Stomach (tissue), 9 donors: ENCODE data around the gene CIB1. TPM values are rescaled to one million over a fixed set of nuclear protein-coding genes. Genes with fewer than 3 reads are reported as not detected.
A peak's percentile ranks its signal among the peaks of the same experiment; 100 is the strongest.

Experiments
- DNase-seq, 2 donors: peaks; one replicate each; pipeline versions ENCODE4 v3.0.0 to v3.0.0-alpha.2; 2013 to 2019
- H3K27ac ChIP-seq, 5 donors: fragments of 200-600 bp in 4 of 5; sonication (generic) in 4 of 5; one replicate each; pipeline ENCODE4 v1.5.1; 2013 to 2019; ENCODE audit warnings: mild to moderate bottlenecking in 1 of 5, moderate library complexity in 1 of 5
- H3K27me3 ChIP-seq, 3 donors: fragments of 200-600 bp; sonication (generic); one replicate each; pipeline ENCODE4 v1.5.1; 2017 to 2019; ENCODE audit warnings: mixed run types in 1 of 3
- H3K36me3 ChIP-seq, 4 donors: fragments of 200-600 bp; sonication (generic); 1 replicate in 3 of 4; 2 replicates in 1 of 4; pipeline ENCODE4 v1.5.1; 2016 to 2019
- H3K4me1 ChIP-seq, 4 donors: fragments of 200-600 bp; sonication (generic); one replicate each; pipeline ENCODE4 v1.5.1; 2016 to 2019
- H3K4me3 ChIP-seq, 4 donors: fragments of 200-600 bp; sonication (generic) in 3 of 4; one replicate each; pipeline ENCODE4 v1.5.1; 2016 to 2019; ENCODE audit warnings: mild to moderate bottlenecking in 1 of 4
- H3K9me3 ChIP-seq, 4 donors: fragments of 200-600 bp; sonication (generic); one replicate each; pipeline ENCODE4 v1.5.1; 2016 to 2019
- EP300 ChIP-seq: sonication (generic); formaldehyde crosslinking; IDR thresholded peaks from one replicate; pipeline ENCODE4 v1.6.1; 2017; ENCODE audit warnings: antibody characterized with exemption
- POLR2A ChIP-seq, 4 donors: fragments of 450-650 bp; IDR thresholded peaks; one replicate each; pipeline ENCODE4 v1.6.1; 2016; ENCODE audit warnings: antibody characterized with exemption in 4 of 4, control low read depth in 2 of 4, mild to moderate bottlenecking in 1 of 4, moderate library complexity in 1 of 4
- POLR2AphosphoS5 ChIP-seq, 3 donors: sonication (generic); formaldehyde crosslinking; IDR thresholded peaks; one replicate each; pipeline ENCODE4 v1.6.1; 2016; ENCODE audit warnings: antibody characterized with exemption in 3 of 3
- WGBS, 5 donors: extraction: QIAGEN DNeasy Blood & Tissue Kit in 3 of 5; methylation state at CpG; one replicate each; pipeline versions ENCODE4 v1.1.5 to v1.1.7; 2013 to 2018; 5-methylcytosine and 5-hydroxymethylcytosine counted together
- intact Hi-C: fragments of 100-400 bp; cut with DNase I; formaldehyde crosslinking; loops from one replicate; pipeline ENCODE4 v1.15.1; 2023; ENCODE audit warnings: low total_unique reads
- polyA plus RNA-seq, 3 donors: library from polyadenylated mRNA; stranded (reverse); fragments of 200-250 nt; gene quantifications; one replicate each; pipeline ENCODE4 v1.2.3, GENCODE V29; 2013
- total RNA-seq, 5 donors: library from RNA; depleted of rRNA; stranded (reverse); fragments of >200 nt; gene quantifications; one replicate each; pipeline versions ENCODE4 v1.1.0 to v1.2.3, GENCODE V29; 2014 to 2016
- TF ChIP-seq, protein P1 (sequence below), 7 experiments: fragments of 450-650 bp in 4 of 7; fragments of 200-600 bp in 3 of 7; sonication (generic) in 3 of 7; IDR thresholded peaks; one replicate each; pipeline ENCODE4 v1.5.1; 2016 to 2019; ENCODE audit warnings: antibody characterized with exemption in 7 of 7, control low read depth in 2 of 7, mild to moderate bottlenecking in 1 of 7
- donor health status: healthy with polysubstance abuse.
- donor health status: Bipolar disorder and iron deficiency.
- donor health status: healthy.

The CIB1 gene
- total and polyA plus RNA-seq, 8 donors = 27.4 to 206 (median 95.5) TPM

DNA sequence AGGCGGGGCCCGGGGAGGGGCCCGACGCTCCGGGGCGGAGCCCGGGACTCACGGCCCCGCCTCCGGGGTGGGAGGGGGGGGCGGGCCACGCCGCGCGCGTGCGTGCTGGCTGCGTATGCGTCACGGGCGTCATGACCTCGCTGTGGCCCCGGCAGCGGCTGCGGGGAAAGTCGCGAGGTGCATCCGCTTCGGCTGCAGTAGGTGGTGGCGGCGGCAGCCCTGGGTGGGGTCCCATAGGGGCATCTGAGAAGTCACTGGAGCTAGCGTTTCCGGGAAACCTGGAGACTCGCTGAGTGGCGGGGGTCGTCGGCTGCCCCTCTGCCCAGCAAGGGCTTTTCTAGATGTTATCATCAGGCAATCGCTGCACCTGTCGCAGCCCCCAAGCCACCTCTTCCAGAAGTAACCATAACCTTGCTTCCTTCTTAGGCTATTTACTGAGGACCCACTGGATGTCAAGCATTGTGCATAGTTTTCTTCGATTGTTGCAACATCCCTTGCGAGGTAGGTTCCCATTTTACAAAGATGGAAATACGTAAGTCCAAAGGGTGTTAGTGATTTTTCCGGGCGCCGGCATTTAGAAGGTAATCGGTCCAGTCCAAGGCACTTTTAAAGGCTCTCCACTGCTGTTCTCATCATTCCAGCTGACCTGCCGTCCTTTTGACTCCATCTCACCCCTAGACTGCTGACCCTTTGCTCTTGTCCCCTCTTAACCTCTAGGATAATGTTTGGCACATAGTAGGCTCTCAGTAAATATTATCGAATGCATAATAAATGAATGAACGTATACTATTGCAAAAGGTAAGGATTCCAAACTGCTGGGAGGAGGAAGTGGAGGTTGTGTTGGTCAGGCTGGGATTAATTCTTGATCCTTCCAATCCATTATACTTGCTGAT is 601 bp upstream of the CIB1 start, which contains the start of gene GDPGP1:
Gene GDPGP1, plus strand, starts transcription at position 114 of the 893 bp plus-strand sequence. CDS start 6,700 bp downstream, outside the sequence.
- WGBS, 5 donors = 2 to 5% (median 4%) methylated on average over 23 to 49 of the region's 49 CpGs
- Histone ChIP-seq H3K27me3 (no peaks in the 10 kb centered on the region), H3K36me3 (peaks cover 18 to 57% (median 53%) of the 10 kb centered on the region in 4 donors), H3K4me3 (peak within 1 kb of the TSS; percentile 73 to 95 (median 83)), H3K27ac (peak within 1 kb of the TSS; percentile 88 to 98 (median 93)), H3K4me1 (peaks cover 43 to 50% (median 48%) of the 10 kb centered on the region in 4 donors), H3K9me3 (no peaks in the 10 kb centered on the region)
- intact Hi-C loops = no loop called here
- DNase-seq = no peak
- peak; percentile 59 to 80 (median 76) for TF ChIP-seq POLR2AphosphoS5 (IDR thresholded peaks at IDR 0.05)
- peak in 1 of 4 donors; percentile 33 for TF ChIP-seq POLR2A (IDR thresholded peaks at IDR 0.05)
- no peak for TF ChIP-seq EP300
- TF ChIP-seq, protein P1, sequence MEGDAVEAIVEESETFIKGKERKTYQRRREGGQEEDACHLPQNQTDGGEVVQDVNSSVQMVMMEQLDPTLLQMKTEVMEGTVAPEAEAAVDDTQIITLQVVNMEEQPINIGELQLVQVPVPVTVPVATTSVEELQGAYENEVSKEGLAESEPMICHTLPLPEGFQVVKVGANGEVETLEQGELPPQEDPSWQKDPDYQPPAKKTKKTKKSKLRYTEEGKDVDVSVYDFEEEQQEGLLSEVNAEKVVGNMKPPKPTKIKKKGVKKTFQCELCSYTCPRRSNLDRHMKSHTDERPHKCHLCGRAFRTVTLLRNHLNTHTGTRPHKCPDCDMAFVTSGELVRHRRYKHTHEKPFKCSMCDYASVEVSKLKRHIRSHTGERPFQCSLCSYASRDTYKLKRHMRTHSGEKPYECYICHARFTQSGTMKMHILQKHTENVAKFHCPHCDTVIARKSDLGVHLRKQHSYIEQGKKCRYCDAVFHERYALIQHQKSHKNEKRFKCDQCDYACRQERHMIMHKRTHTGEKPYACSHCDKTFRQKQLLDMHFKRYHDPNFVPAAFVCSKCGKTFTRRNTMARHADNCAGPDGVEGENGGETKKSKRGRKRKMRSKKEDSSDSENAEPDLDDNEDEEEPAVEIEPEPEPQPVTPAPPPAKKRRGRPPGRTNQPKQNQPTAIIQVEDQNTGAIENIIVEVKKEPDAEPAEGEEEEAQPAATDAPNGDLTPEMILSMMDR (IDR thresholded peaks at IDR 0.05) = no peak

DNA sequence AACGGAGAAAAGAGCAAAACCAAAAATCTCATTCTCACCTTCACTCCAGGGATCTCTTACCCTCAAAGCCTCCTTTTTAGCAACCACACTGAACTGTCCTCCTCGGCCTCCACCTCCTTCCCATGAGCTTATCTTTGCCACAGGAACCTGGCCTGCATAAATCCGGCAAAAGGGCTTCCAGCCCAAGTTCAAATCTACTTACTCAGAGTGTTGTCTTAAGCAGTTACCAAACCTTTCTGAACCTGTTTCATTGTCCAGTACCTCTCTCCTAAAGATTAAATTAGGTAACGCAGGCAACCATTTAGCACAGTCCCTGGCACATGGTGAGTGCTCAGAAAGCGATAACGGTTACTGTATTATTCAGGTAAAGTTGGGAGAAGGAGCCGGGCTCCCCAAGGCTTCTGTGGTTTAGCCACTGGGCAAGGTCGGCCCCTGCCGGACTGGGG is 777 bp downstream of the CIB1 start:
- DNase-seq = no peak
- Histone ChIP-seq H3K27ac (peak overlapping the region; percentile 86 to 98 (median 93)), H3K9me3 (no peaks in the 10 kb centered on the region), H3K4me1 (peaks cover 43 to 61% (median 54%) of the 10 kb centered on the region in 4 donors), H3K27me3 (no peaks in the 10 kb centered on the region), H3K36me3 (peaks cover 21 to 59% (median 53%) of the 10 kb centered on the region in 4 donors), H3K4me3 (peak overlapping the region; percentile 73 to 95 (median 83))
- 5 to 8% (median 6%) methylated on average over 9 of the region's 9 CpGs for WGBS, 5 donors
- no peak for TF ChIP-seq EP300
- TF ChIP-seq, protein P1 (IDR thresholded peaks at IDR 0.05) = peak in 3 of 7 experiments; percentile 11 to 51 (median 23)
- intact Hi-C loops = no loop called here

DNA sequence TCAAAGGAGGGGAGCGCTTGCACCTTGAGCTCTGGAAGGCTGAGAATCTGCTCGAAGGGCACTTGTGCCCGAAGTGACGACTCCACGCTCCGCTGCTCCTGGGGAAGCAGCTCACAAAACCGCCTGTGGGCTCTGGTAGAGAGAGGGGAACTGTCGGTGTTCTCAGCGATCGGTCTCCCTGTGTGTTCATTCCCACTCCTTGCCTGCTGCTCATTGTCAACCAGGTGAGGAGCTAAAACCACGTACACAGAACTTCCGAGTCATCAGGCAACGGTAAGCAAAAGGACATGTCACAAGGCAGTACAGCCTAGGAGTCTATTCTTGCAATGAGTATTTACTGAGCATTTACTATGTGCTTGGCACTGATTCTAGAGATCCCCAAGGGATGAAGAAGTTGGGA is 1.5 kb downstream of the CIB1 start:
- H3K4me1 ChIP-seq = peaks cover 43 to 61% (median 54%) of the 10 kb centered on the region in 4 donors

More for the DNA sequence above, 1.5 kb downstream of the CIB1 start:
- WGBS, 5 donors = 69 to 84% (median 73%) methylated on average over 9 to 13 of the region's 13 CpGs
- DNase-seq = no peak
- H3K36me3 ChIP-seq = peaks cover 23 to 59% (median 53%) of the 10 kb centered on the region in 4 donors
- no peak for TF ChIP-seq POLR2A (IDR thresholded peaks at IDR 0.05)
- no peak for TF ChIP-seq EP300
- no peak for TF ChIP-seq POLR2AphosphoS5 (IDR thresholded peaks at IDR 0.05)
- TF ChIP-seq, protein P1 (IDR thresholded peaks at IDR 0.05) = no peak
- H3K4me3 ChIP-seq = peak overlapping the region in 3 of 4 donors; percentile 73 to 95 (median 81)
- peak overlapping the region; percentile 86 to 98 (median 93) for H3K27ac ChIP-seq
- H3K27me3 ChIP-seq = no peaks in the 10 kb centered on the region
- intact Hi-C loops = no loop called here
- no peaks in the 10 kb centered on the region for H3K9me3 ChIP-seq
